GM23248 (cell line): ENCODE results near the gene RASEF. TPM values are rescaled to one million over a fixed set of nuclear protein-coding genes. Genes with fewer than 3 reads are reported as not detected.
A peak's percentile ranks its signal among the peaks of the same experiment; 100 is the strongest.

ENCODE experiments used
- DNase-seq: peaks from one replicate; pipeline ENCODE4 v3.0.0-alpha.2; 2015
- H2AFZ ChIP-seq: fragments of 200-600 bp; sonication (generic); 2 replicates; pipeline ENCODE4 v1.6.1; 2016; ENCODE audit warnings: antibody characterized with exemption
- H3F3A ChIP-seq: fragments of 200-600 bp; sonication (generic); 2 replicates; pipeline ENCODE4 v1.6.1; 2016; ENCODE audit warnings: mild to moderate bottlenecking, antibody characterized with exemption, mixed run types; ENCODE audit not compliant: insufficient read depth
- H3K27ac ChIP-seq: fragments of 200-600 bp; sonication (generic); 2 replicates; pipeline ENCODE4 v1.5.1; 2016; ENCODE audit warnings: mild to moderate bottlenecking
- H3K27me3 ChIP-seq: fragments of 200-600 bp; sonication (generic); replicated peaks from 2 replicates; pipeline ENCODE4 v1.6.1; 2016; ENCODE audit warnings: mild to moderate bottlenecking; ENCODE audit not compliant: insufficient read depth
- H3K36me3 ChIP-seq: fragments of 200-600 bp; sonication (generic); 2 replicates; pipeline ENCODE4 v1.6.1; 2016; ENCODE audit warnings: low read depth, mild to moderate bottlenecking
- H3K4me1 ChIP-seq: fragments of 200-600 bp; sonication (generic); 2 replicates; pipeline ENCODE4 v1.6.1; 2016; ENCODE audit warnings: mild to moderate bottlenecking; ENCODE audit not compliant: insufficient read depth
- H3K4me2 ChIP-seq: fragments of 200-600 bp; sonication (generic); one replicate; pipeline ENCODE4 v1.6.1; 2016; ENCODE audit warnings: mild to moderate bottlenecking; ENCODE audit not compliant: unreplicated experiment
- H3K4me3 ChIP-seq: fragments of 200-600 bp; sonication (generic); 2 replicates; pipeline ENCODE4 v1.5.1; 2016; ENCODE audit warnings: mild to moderate bottlenecking
- H3K79me2 ChIP-seq: fragments of 200-600 bp; sonication (generic); 2 replicates; pipeline ENCODE4 v1.6.1; 2016; ENCODE audit warnings: mild to moderate bottlenecking; ENCODE audit not compliant: insufficient read depth
- H3K9ac ChIP-seq: fragments of 200-600 bp; sonication (generic); 2 replicates; pipeline ENCODE4 v1.6.1; 2016; ENCODE audit warnings: mild to moderate bottlenecking
- H3K9me2 ChIP-seq: fragments of 200-600 bp; sonication (generic); 2 replicates; pipeline ENCODE4 v1.6.1; 2016; ENCODE audit warnings: mixed run types, mild to moderate bottlenecking, moderate library complexity; ENCODE audit not compliant: insufficient read depth
- H3K9me3 ChIP-seq: fragments of 200-600 bp; sonication (generic); one replicate; pipeline ENCODE4 v1.6.1; 2017; ENCODE audit warnings: low read depth
- H4K20me1 ChIP-seq: fragments of 200-600 bp; sonication (generic); 2 replicates; pipeline ENCODE4 v1.6.0; 2016; ENCODE audit not compliant: insufficient read depth
- EZH2 ChIP-seq: fragments of 200-600 bp; sonication (generic); IDR thresholded peaks from 2 replicates; pipeline ENCODE4 v1.6.1; 2018; ENCODE audit warnings: antibody characterized with exemption, mild to moderate bottlenecking; ENCODE audit not compliant: insufficient read depth, poor library complexity, severe bottlenecking
- EZH2phosphoT487 ChIP-seq: fragments of 200-600 bp; sonication (generic); IDR thresholded peaks from 2 replicates; pipeline ENCODE4 v1.6.1; 2018; ENCODE audit warnings: antibody characterized with exemption, moderate library complexity, mild to moderate bottlenecking, low read depth; ENCODE audit not compliant: insufficient read depth
- WGBS, 2 experiments: methylation state at CpG; one replicate each; pipeline ENCODE4 v1.1.6; 2015 to 2017; ENCODE audit warnings: low lambda C conversion rate in 2 of 2, low coverage in 1 of 2; ENCODE audit errors: missing lambda C conversion rate in 2 of 2; 5-methylcytosine and 5-hydroxymethylcytosine counted together
- in situ Hi-C: fragments of 300-500 bp; cut with MboI; formaldehyde crosslinking; loops from 2 replicates; pipeline ENCODE4 v1.15.0; 2020
- polyA plus RNA-seq: library from polyadenylated mRNA; unstranded; fragments of >200 nt; fragmentation: Nextera tagmentation; extraction: Ambion mirVana; gene quantifications from 2 replicates; pipeline ENCODE4 v1.2.1, GENCODE V29; 2016
- total RNA-seq: library from RNA; depleted of rRNA; stranded (reverse); fragments of >200 nt; shearing (Covaris generic); gene quantifications from 2 replicates; pipeline ENCODE4 v1.2.3, GENCODE V29; 2014

The RASEF gene
- total and polyA plus RNA-seq, 2 experiments from 2014 or later = 0.11 TPM; not detected in 1

DNA sequence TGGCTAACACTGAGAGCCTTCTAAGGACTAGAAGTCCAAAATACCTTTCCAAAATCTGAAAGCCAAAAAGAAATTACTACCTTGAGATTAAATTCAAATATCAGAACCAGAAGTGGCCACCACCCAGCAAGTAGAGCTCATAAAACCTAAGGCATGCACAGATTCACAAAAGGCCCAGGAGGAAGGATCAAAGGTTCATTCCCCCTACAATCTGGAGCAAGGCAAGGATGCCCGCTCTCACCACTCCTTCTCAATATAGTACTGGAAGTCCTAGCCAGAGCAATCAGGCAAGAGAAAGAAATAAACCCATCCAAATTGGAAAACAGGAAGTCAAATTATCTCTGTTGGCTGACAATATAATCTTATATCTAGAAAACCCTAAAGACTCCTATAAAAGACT, 6.0 kb downstream of the RASEF start:
- no peak overlapping the region for H3K4me2 ChIP-seq
- WGBS, 2 experiments = 90 to 93% methylated on average over 1 of the region's 1 CpG
- no peak overlapping the region for H3K4me3 ChIP-seq
- no peak for DNase-seq
- TF ChIP-seq EZH2phosphoT487 (no peak), EZH2 (no peak)
- in situ Hi-C loops = no loop called here
- H3K4me1 ChIP-seq = peaks cover 2% of the 10 kb centered on the region; the same call in 1 of the 2 replicates
- H3K9ac ChIP-seq = no peak overlapping the region
- H3K9me2 ChIP-seq = no peaks in the 10 kb centered on the region
- H3K27ac ChIP-seq = no peak overlapping the region
- peaks cover 24% of the 10 kb centered on the region for H3K27me3 ChIP-seq
- H3F3A ChIP-seq = peaks cover 8% of the 10 kb centered on the region; the same call in 1 of the 2 replicates
- H3K79me2 ChIP-seq = no peaks in the 10 kb centered on the region
- H3K36me3 ChIP-seq = no peaks in the 10 kb centered on the region
- H2AFZ ChIP-seq = no peak overlapping the region
- H4K20me1 ChIP-seq = no peaks in the 10 kb centered on the region
- H3K9me3 ChIP-seq = no peaks in the 10 kb centered on the region

DNA sequence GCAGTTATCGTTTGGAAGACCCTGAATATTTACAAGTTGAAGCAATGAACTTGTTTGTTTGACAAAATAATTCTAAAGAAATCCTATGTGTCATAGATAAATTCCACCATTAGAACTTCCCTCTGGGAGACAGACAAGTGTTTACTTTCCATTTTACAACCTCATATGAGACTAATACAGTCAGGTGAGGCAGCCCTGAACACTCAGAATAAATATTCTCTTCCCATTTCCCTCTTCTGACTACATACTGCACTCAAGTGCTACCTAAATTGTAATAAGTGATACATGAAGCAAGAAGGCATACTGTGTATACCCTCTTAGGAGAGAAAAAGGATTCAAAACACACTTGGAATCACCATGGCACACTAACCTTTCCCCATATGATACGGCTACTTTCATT, 6.8 kb downstream of the RASEF start:
- Histone ChIP-seq H3K4me2 (no peak overlapping the region), H3K27me3 (peaks cover 17% of the 10 kb centered on the region), H3F3A (peaks cover 3% of the 10 kb centered on the region; the same call in 1 of the 2 replicates), H3K27ac (no peak overlapping the region), H3K79me2 (no peaks in the 10 kb centered on the region), H3K36me3 (no peaks in the 10 kb centered on the region), H2AFZ (no peak overlapping the region), H3K9me2 (no peaks in the 10 kb centered on the region), H3K4me1 (0 out of 2 replicates have a peak, but pooled peaks cover 2% of the 10 kb centered on the region), H3K4me3 (no peak overlapping the region), H4K20me1 (no peaks in the 10 kb centered on the region), H3K9ac (no peak overlapping the region), H3K9me3 (no peaks in the 10 kb centered on the region)
- TF ChIP-seq EZH2 = no peak
- in situ Hi-C loops = no loop called here
- no peak for DNase-seq
- WGBS, 2 experiments = 19 to 28% methylated on average over 2 of the region's 2 CpGs

DNA sequence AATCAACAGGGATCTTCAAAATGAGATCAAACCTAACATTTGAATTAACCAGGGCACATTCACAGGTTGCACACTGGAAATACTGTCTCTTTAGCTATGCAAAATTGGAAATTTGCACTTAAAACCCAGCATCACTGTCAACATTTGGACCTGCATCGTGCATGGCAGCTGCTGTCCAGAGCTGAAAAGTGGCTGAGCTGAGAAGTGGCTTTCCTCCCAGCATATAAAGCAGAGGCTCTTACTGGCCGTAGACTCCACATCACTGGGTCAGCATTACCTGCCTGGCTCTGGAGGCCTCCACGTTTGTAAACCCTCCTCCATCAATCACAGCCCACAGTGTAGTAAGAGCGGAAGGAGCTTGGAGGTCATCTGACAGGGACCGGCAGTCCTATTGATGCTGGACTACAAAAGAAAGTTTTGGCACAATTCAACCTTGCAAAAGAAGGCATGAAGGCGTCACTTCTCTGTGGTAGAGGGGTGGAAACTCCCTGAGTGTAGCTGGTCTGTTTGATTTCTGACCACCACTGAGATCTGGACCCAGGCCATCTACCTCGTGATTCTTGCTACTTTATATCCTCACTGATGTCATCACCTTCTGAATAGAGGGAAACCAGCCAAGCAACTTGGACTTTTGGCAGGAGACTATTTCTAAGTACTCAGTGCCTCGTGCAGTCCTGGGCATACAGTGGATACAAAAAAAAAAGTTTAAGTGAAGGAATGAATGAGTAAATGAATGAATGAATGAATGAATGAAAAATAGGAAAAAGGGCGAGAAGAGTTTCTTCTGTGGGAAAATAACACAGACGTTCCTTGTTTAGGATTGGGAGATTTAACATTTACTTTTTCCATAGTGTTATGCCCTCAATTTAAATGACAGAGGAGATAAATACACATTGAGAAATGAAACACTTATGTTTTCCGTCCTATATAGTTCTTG, 14.8 kb downstream of the RASEF start:
- H4K20me1 ChIP-seq = no peaks in the 10 kb centered on the region
- in situ Hi-C loops = no loop called here
- no peak overlapping the region for H2AFZ ChIP-seq
- H3K9me3 ChIP-seq = no peaks in the 10 kb centered on the region
- H3K4me1 ChIP-seq = no peaks in the 10 kb centered on the region
- H3K27me3 ChIP-seq = peaks cover 36% of the 10 kb centered on the region
- 0 out of 2 replicates have a peak, but pooled peaks cover 4% of the 10 kb centered on the region for H3F3A ChIP-seq
- no peak for TF ChIP-seq EZH2
- TF ChIP-seq EZH2phosphoT487 = no peak
- no peak for DNase-seq
- H3K9ac ChIP-seq = no peak overlapping the region
- no peaks in the 10 kb centered on the region for H3K36me3 ChIP-seq
- no peak overlapping the region for H3K4me3 ChIP-seq
- H3K27ac ChIP-seq = no peak overlapping the region
- H3K79me2 ChIP-seq = no peaks in the 10 kb centered on the region
- 34 to 41% methylated on average over 11 of the region's 11 CpGs for WGBS, 2 experiments
- H3K9me2 ChIP-seq = no peaks in the 10 kb centered on the region
- H3K4me2 ChIP-seq = no peak overlapping the region

DNA sequence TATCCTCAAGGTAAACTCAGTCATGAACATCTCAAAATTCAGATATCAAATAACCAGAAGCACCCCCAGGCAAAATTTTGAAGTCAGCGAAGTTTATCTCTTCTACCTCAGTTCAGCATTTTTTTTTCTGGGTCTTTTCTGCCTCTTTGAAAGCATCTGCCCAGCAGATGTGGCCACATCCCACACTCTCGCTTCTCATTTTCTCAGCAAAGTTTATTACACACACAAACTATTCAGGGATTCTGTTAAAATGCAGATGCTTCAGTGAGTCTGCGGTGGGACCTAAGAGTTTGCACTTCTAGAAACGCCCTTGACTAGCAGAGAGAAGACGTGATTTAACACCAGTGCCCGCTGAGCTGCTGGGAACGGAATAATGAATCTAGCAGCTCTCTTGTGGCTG, 19.3 kb downstream of the RASEF start:
- peak; percentile 13 for DNase-seq

More for the DNA sequence above, 19.3 kb downstream of the RASEF start:
- TF ChIP-seq EZH2 (no peak), EZH2phosphoT487 (no peak)
- in situ Hi-C loops = no loop called here
- Histone ChIP-seq H3K4me1 (peaks cover 5% of the 10 kb centered on the region; the same call in 1 of the 2 replicates), H3F3A (0 out of 2 replicates have a peak, but pooled peaks cover 4% of the 10 kb centered on the region), H4K20me1 (no peaks in the 10 kb centered on the region), H3K79me2 (no peaks in the 10 kb centered on the region), H3K9me3 (no peaks in the 10 kb centered on the region), H3K27me3 (peaks cover 38% of the 10 kb centered on the region), H2AFZ (no peak overlapping the region), H3K4me3 (no peak overlapping the region), H3K4me2 (no peak overlapping the region), H3K27ac (no peak overlapping the region), H3K9me2 (no peaks in the 10 kb centered on the region), H3K9ac (no peak overlapping the region), H3K36me3 (no peaks in the 10 kb centered on the region)
- WGBS, 2 experiments = 15 to 17% methylated on average over 7 of the region's 7 CpGs
